GM21717 (cell line): ENCODE results near the gene SPPL2B.
"Not testable (repeated sequence)": the region's sequence is repeated elsewhere in the genome, so short reads cannot be mapped to it uniquely, and the experiment has no call there.

Experiments used
- ATAC-seq: cut with Tn5 transposase; IDR thresholded peaks from one replicate; pipeline ENCODE4 v1.9.1; 2021; ENCODE audit warnings: mild to moderate bottlenecking, moderate library complexity; ENCODE audit not compliant: unreplicated experiment

Gene SPPL2B

GRCh38 chr19:2374808-2375207 lies 46.3 kb downstream of the SPPL2B start:
- ATAC-seq: no peak

DNA sequence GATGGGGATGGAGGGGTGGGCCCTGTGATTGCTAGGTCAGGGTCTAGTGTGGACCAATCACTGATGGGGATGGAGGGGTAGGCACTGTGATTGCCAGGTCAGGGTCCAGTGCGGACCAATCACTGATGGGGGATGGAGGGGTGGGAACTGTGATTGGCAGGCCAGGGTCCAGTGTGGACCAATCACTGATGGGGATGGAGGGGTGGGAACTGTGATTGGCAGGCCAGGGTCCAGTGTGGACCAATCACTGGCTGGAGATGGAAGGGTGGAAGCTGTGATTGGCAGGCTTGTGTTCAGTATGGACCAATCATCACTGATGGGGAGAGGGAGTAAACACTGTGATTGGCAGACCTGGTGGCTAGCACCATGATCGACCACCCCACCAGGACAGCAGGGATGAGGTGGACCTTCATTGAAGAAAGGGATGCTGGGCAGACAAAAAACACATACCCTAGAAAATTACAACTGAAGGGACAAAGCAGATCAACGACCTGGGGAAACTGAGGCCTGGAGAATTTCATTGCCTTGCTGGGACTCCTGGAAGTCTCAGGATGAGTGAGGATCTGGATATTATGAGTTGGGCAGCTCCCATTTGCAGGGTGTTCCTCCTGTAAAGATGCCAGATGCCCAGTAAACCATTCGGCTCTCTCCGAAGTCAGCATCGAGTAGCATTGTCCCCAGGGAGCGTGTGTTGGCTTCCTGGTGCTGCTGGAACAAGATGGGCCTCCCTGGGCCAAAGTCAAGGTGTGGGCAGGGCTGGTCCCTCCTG lies 47.1 kb downstream of the SPPL2B start:
- ATAC-seq: no peak

DNA sequence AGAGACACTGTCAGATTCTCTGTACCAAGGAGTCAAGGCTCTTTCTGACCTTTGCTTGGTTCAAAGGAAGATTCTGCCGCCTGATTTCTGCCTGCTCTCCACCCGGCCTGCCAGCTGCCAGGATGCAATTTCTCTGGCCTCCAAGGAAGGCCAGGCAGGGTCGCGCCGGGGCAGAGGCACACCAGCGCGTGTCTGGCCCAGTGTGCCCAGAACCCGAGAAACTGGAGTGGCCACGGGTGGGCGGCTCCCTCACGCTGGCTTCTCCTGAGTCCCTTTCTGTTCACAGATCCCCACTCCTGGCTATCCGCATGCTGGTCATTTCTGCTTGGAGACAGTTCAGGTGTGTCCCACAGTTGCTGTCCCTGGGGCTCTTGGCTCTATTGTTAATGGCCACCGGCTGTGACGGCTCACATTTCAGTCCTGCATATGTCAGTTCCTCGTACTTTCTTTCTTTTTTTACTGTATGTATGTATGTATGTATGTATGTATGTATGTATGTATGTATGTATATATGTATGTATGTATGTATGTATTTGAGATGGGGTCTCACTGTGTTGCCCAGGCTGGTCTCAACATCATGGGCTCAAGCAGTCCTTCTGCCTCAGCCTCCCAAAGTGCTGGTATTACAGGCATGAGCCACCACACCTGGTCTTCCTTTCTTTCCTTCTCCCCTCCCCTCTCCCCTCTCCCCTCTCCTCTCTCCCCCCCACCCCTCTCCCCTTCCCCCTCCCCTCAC lies 48.5 kb downstream of the SPPL2B start:
- no peak for ATAC-seq

GRCh38 chr19:2380567-2380966 lies 52.1 kb downstream of the SPPL2B start:
- no peak for ATAC-seq

GRCh38 chr19:2381148-2381820 lies 52.8 kb downstream of the SPPL2B start:
- ATAC-seq: no peak

DNA sequence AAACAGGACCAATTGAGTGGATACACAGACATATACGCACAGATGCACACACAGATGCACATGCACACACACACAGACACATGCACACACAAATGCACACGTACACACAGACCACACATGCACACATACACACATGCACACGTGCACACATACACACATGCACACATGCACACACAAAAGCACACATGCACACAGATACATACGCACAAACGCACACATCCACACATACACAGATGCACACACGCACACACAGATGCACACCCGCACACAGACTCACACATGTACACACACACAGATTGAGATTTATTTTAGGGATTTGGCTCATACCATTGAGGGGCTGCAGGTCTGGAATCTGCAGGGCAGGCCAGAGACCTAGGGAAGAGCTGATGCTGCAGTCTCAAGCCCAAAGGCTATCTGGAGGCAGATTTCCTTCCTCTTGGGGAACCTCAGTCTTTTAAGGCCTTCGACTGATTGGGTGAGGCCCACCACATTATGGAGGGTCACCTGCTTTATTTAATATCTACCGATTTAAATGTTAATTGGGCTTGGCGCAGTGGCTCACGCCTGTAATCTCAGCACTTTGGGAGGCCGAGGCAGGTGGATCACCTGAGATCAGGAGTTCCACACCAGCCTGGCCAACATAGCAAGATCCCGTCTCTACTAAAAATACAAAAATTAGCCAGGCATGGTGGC lies 54.2 kb downstream of the SPPL2B start:
- no peak for ATAC-seq

GRCh38 chr19:2385053-2385721 lies 56.7 kb downstream of the SPPL2B start:
- ATAC-seq: no peak

DNA sequence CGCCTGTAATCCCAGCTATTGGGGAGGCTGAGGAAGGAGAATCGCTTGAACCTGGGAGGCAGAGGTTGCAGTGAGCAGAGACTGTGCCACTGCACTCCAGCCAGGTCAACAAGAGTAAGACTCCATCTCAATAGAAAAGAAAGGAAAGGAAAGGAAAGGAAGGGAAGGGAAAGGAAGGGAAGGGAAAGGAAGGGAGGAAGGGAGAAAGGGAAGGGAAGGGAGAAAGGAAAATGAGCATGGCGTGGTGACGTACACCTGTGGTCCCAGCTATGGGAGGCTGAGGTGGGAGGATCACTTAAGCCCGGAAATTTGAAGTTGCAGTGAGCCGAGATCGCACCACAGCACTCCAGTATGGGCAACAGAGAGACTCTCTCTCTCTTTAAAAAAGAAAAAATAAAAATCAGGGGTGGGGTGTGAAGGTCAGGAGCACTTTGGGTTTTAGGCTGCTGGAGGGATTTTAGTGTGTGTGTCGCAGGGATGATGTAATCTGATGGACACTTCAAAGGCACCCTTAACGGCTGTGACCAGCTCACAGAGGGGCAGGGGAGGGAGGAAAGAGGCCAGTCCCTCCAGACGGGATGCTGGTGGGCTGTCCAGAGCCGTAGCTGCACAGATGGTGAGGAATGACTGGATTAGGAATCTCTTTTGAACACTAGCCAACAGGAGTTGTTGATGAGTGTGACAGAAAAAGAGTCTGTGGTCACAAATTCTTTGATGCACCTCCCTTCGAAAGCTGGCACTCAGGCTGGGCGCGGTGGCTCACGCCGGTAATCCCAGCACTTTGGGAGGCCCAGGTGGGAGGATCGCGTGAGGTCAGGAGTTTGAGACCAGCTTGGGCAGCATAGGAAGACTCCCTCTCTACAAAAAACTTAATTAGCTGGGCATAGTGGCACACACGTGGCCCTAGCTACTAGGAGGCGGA lies 59.1 kb downstream of the SPPL2B start:
- ATAC-seq: no peak

DNA sequence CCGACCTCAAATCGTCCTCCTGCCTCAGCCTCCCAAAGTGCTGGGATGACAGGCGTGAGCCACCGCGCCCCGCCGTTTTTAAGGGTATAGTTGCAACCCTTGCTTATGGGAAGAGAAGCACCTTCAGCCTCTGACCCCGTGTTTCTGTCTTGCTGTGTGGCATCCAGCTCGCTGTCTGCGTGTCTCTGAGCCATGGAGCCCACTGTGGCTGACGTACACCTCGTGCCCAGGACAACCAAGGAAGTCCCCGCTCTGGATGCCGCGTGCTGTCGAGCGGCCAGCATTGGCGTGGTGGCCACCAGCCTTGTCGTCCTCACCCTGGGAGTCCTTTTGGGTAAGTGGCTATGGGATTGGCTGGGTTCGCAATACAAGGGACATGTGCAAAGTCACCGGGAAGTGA lies 61.1 kb downstream of the SPPL2B start:
- ATAC-seq: no peak

DNA sequence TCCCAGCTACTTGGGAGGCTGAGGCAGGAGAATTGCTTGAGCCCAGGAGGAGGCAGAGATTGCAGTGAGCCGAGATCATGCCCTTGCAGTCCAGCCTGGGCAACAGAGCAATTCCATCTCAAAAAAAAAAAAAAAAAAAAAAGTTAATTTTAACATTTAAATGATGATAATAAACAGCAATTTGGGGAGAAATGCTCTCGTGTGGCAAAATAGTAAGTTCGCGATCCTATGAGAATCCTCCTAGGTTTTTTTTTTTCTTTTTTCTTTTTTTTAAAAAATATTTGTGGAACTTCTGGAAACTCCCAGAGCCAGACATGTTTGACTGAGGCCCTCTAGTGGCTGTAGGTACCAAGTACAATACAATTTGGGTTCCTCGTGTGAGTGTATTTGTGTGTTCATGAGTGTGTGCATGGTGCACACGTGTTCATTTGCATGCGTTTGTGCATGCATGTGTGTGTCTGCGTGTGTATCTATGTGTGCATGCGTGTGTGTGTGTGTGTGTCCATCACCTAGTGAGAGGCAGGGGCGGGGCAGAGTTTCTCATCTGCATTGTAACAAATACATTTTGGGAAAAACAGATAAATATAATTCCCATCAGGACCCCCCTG lies 62.7 kb downstream of the SPPL2B start:
- no peak for ATAC-seq

DNA sequence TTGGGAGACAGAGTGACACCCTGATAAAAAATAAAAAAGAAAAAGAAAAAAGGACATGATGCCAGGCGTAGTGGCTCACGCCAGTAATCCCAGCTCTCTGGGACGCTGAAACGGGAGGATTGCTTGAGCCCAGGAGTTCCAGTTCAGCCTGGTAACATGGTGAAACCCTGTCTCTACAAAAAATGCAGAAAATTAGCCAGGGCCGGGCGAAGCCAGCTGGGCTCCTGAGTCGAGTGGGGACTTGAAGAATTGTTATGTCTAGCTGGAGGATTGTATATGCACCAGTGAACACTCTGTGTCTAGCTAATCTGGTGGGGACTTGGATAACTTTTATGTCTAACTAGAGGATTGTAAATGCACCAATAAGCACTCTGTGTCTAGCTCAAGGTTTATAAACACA lies 63.9 kb downstream of the SPPL2B start:
- no peak for ATAC-seq

DNA sequence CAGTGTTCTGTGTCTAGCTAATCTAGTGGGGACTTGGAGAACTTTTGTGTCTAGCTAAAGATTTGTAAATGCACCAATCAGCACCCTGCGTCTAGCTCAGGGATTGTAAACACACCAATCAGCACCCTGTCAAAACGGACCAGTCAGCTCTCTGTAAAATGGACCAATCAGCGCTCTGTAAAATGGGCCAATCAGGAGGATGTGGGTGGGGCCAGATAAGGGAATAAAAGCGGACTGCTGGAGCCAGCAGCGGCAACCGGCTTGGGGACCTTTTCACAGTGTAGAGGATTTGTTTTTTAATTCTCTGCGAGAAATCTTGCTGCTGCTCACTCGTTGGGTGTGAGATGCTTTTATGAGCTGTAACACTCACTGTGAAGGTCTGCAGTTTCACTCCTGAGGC lies 64.4 kb downstream of the SPPL2B start:
- not testable (repeated sequence) for ATAC-seq

DNA sequence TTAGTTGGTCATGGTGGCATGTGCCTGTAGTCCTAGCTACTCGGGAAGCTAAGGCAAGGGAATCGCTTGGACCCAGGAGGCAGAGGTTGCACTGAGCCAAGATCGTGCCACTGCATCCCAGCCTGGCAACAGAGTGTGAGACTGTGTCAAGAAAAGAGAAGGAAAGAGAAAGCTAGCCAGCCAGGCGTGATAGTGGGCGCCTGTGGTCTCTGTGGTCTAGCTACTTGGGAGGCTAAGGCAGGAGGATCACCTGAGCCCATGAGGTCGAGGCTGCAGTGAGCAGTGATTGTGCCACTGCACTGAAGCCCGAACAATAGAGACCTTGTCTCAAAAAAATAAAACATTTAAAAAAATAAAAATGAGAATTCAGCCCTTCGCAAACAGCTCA lies 65.6 kb downstream of the SPPL2B start:
- ATAC-seq: no peak

DNA sequence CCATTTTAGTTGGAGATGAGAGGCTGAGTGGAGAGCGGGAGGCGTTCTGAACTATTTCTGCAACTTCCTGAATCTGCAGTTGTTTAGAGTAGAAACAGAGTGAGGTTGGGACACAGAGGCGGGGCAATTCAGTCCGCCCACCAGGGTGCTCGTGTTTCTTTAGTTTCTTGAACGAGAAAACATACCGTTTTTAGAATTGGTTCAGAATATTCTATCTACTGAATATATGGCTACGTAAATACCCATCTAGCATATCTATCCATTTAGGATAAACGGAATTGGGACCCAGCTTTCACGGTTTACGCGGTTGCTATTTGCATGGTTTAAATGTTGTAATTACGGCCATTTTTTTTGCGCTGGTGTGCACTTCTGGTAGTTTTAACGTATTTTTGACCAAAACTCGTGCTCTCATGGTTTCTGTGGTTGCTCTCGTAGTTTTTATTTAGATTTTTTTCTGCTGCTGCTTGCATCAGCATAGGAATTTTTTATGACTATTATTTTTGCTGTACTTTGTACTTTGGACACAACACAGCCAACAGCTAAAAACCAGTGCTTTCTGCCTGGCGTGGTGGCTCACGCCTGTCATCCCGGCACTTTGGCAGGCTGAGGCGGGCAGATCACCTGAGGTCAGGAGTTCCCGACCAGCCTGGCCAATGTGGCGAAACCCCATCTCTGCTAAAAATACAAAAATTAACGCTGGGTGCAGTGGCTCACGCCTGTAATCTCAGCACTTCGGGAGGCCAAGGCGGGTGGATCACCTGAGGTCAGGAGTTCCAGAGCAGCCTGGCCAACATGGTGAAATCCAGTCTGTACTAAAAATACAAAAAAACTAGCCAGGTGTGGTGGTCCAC lies 66.2 kb downstream of the SPPL2B start:
- ATAC-seq: no peak

- ATAC-seq: not testable (repeated sequence)
Measured at GRCh38 chr19:2395293-2395829, 66.9 kb downstream of the SPPL2B start.

DNA sequence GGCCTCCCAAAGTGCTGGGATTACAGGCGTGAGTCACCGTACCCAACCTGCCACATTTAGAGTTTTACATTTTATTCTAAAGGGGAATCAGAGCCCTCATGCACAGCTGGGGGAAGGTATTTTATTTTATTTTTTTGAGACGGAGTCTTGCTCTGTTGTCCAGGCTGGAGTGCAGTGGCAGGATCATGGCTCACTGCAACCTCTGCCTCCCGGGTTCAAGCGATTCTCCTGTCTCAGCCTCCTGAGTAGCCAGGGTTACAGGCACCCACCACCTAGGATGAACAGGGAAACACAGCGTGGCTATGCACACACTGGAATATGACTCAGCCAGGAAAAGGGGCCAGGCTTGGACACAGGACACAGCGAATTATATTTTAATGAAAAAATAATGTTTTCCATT lies 68.7 kb downstream of the SPPL2B start:
- not testable (repeated sequence) for ATAC-seq

DNA sequence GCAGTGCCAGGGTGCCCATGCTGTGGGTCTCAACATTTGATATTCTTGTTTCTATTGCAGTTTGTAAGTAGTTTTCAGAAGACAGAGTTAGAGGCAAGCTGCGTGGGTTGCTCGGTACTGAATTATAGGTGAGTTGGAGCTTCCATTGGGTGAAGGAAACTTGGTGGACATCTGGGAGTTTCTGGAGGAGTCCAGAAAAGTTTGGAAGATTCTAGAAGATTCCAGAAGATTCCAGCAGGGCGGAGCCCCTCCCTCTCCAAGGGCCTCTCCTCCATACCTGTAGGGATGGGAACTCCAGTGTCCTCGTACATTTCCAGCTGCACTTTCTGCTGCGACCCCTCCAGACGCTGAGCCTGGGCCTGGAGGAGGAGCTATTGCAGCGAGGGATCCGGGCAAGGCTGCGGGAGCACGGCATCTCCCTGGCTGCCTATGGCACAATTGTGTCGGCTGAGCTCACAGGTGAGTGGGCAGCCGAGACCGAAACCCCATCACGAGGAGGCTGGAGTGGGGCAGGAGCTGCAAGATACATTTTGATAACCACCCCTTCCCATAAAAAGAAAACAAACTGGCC lies 70.3 kb downstream of the SPPL2B start:
- no peak for ATAC-seq

GRCh38 chr19:2399582-2399981 lies 71.1 kb downstream of the SPPL2B start:
- ATAC-seq: no peak
